RPMI7951 (cell line): ENCODE data around the gene SUCO. TPM values are rescaled to one million over a fixed set of nuclear protein-coding genes. Genes with fewer than 3 reads are reported as not detected.
"Not testable (repeated sequence)": the region's sequence is repeated elsewhere in the genome, so short reads cannot be mapped to it uniquely, and the experiment has no call there.

ENCODE experiments used
- DNase-seq: peaks from one replicate; pipeline ENCODE4 v3.0.0-alpha.2; 2012; ENCODE audit warnings: low read depth
- total RNA-seq: library from RNA; depleted of rRNA; stranded (reverse); fragments of >200 nt; shearing (Covaris generic); gene quantifications from 2 replicates; pipeline ENCODE4 v1.2.3, GENCODE V29; 2014

The SUCO gene
- total RNA-seq, 1 experiment from 2014 or later, result 23.4 TPM

- no peak for DNase-seq
Observed at GRCh38 chr1:172559572-172560210, 26.7 kb downstream of the SUCO start.

DNA sequence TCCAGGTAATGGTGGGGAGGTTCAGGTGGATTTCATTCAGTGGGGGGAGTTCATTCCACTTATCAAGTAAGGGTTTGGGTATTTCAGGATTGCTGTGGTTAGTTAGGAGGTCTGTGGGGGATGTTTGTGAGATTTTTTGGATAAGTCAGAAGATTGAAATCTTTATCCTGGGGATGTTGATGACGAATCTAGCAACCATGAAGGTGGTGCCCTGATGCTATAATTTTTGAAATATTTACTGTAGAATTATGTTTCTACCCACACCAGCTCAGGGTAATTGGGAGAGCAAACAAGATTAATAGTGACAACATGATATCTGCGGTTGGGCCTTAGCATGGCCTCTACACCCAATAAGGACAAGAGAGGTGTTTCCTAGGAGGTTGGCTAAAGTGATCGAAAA is 28.3 kb downstream of the SUCO start:
- DNase-seq, result no peak

DNA sequence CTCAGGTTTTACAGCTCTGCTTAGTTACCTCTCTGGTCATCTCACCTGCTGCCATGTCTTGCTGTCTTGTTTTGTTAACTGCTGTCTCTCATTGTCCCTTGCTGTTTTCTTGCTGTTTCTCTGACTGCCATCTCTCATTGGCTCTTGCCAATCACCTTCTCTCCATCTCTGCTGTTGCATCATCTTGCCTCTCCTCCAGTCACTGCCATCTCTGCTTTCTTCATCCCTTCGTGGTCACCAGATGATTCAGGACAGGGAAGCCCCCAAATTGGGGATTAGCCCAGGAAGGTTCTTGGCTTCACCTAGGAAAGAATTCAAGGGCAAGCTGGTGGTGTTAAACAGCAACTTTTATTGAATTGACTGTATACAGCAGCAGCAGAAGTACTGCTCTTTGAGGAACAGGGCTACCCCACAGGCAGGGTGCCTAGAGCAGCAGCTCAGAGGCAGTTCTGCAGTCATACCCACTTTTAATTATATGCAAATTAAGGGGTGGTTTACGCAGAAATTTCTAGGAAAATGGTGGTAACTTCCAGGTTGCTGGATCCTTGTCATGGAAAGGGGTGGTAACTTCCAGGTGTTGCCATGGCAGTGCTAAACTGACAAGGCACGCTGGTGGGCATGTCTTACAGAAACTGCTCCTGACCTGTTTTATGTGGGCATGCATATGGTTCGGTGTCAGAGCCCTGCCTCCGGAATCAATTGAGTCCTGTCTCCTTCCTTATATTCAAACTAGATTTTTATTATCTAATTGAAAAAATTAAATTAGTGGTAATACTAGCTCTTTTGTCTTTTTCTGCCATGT is 33.4 kb downstream of the SUCO start:
- DNase-seq, result no peak

GRCh38 chr1:172567720-172568119 is 34.8 kb downstream of the SUCO start:
- no peak for DNase-seq

- DNase-seq, result no peak
Observed at GRCh38 chr1:172574080-172574479, 41.1 kb downstream of the SUCO start.

DNA sequence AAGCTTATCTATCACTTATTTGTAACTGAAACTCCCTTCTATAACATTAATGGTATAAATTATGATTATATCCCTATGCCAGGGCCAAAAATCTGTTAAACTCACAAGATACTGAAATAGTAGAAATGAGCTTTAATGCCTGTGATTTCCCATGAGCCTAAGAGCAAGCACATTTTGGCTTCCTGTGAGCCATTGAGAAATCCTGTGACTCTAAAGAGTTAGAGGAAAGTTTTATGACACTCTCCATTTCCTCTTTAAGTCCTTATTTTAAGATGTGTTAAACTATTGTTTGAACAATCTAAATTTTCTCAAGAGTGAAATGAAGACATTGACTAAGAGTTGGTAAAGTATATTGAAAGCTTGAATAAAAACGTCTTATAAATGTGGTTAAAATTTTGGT is 45.6 kb downstream of the SUCO start:
- no peak for DNase-seq

DNA sequence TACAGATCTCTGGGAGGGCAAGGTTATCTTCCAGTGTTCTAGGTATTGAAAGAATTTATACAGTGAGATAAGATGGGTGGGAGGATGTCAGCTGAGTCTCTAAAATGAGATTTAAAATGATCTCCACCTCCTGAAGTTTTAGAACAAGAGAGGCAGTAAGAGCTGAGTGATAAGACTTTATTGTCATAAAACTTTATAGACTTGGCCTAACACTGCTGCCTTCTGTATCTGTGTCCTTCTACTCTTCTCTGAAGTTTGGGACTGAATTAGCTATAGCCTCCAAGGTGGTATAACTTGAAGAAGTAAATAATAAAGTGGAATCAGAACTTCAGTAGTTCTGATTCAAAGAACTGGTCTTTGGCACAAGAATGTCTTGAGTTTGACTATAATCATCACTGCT is 48.3 kb downstream of the SUCO start:
- DNase-seq, result no peak

GRCh38 chr1:172581779-172582178 is 48.8 kb downstream of the SUCO start:
- DNase-seq, result no peak

DNA sequence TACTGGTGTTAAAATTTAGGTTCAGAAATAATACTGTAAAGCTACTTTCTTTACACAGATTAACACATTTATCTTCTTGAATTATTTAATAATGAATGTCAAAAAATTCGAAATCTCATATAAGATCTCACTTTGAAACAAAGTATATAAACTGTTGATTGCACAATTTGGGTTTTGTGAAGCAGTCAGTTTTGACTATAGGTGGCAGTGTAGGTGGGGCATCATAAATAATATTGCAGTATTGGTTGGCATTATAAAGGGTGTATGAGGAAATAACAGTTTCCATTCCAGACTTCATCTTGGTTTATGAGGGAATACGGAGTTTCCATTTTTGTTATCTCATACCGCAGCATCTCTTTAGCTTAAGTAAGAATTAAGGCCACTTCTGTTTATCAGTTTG is 49.9 kb downstream of the SUCO start:
- no peak for DNase-seq

- peak; percentile 41 for DNase-seq
Observed at GRCh38 chr1:172585348-172585747, 52.4 kb downstream of the SUCO start.

GRCh38 chr1:172585861-172586260 is 52.9 kb downstream of the SUCO start:
- no peak for DNase-seq

DNA sequence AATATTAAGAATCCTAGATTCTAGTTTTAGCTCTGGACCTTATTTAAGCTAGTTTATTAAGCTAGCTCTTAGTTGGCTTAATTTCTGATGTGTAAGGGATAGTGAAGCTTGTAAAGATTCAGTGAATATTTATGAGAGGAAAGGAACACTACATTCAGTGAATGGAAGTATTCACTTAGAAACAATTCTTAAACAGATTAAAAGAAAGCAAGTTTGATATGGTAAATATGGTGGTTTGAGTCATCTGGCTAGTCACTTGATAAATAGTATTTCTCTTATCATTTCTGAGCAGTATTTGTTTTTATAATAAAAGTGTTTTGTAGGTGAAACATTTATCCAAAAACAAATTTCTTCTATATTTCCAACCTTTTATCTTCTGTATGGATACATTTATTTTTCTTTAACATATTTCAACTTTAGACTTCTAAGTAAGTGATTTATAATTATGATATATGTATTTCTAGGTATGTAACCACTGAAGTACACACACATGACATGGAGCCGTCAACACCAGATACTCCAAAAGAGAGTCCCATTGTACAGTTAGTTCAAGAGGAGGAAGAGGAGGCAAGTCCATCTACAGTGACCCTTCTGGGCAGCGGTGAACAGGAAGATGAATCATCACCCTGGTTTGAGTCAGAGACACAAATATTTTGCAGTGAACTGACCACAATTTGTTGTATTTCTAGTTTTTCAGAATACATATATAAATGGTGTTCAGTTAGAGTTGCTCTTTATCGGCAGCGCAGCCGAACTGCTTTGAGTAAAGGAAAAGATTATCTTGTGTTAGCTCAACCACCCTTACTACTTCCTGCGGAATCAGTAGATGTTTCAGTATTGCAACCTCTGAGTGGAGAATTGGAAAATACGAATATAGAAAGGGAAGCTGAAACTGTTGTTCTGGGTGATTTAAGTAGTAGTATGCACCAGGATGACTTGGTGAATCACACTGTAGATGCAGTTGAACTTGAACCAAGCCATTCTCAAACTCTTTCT is 55.6 kb downstream of the SUCO start:
- peak; percentile 90 for DNase-seq

GRCh38 chr1:172589553-172589952 is 56.6 kb downstream of the SUCO start:
- no peak for DNase-seq

- not testable (repeated sequence) for DNase-seq
Observed at GRCh38 chr1:172591429-172591828, 58.5 kb downstream of the SUCO start.

DNA sequence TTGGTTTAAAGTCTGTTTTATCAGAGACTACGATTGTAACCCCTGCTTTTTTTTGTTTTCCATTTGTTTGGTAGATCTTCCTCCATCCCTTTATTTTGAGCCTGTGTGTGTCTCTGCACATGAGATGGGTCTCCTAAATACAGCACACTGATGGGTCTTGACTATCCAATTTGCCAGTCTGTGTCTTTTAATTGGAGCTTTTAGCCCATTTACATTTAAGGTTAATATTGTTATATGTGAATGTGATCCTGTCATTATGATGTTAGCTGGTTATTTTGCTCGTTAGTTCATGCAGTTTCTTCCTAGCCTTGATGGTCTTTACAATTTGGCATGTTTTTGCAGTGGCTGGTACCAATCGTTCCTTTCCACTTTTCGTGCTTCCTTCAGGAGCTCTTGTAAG is 62.1 kb downstream of the SUCO start:
- DNase-seq, result not testable (repeated sequence)

DNA sequence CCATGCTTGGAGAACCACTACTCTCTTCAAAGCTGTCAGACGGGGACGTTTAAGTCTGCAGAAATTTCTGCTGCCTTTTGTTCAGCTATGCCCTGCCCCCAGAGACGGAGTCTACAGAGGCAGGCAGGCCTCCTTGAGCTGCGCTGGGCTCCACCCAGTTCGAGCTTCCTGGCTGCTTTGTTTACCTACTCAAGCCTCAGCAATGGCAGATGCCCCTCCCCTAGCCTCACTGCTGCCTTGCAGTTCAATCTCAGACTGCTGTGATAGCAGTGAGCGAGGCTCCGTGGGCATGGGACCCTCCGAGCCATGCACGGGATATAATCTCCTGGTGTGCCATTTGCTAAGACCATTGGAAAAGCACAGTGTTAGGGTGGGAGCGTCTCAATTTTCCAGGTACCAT is 63.8 kb downstream of the SUCO start:
- not testable (repeated sequence) for DNase-seq

- no peak for DNase-seq
Observed at GRCh38 chr1:172599912-172600311, 67.0 kb downstream of the SUCO start.

GRCh38 chr1:172600615-172601014 is 67.7 kb downstream of the SUCO start:
- DNase-seq, result no peak

GRCh38 chr1:172601046-172601630 is 68.2 kb downstream of the SUCO start:
- no peak for DNase-seq

- peak; percentile 6 for DNase-seq
Observed at GRCh38 chr1:172602706-172603105, 69.8 kb downstream of the SUCO start.

DNA sequence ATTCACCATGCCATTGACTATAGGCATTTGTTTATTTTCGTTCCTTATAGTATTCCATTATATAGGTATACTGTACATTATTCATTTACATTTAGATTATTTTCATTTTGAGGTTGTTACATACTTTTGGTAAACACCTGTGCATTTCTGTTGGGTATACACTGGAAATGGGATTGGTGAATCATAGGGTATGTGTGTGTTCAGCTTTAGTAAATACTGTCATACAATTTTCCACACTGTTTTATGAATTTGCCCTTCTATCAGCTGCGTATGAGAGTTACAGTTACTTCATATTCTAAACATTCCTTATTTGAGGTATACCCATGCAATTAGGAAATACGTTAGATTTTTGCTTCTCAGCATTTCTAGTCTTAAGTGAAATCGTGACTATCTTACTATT is 70.9 kb downstream of the SUCO start:
- DNase-seq, result no peak

DNA sequence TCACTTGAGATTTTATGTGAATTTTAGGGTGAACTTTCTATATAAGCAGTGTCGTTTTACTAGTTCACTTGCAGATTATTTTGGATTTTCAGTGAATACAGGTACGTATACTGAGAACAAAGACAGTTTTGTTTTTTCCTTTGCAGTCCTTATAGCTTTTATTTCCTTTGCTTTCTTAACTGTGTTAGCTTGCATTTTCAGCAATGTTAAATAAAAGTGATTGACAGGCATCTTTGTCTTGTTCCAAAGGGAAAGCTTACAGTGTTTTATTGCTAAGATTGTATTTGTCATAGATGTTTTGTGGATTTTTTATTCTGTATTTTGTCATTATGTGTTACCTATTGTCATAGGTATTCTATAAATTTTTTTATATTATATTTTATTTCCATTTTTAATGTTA is 72.7 kb downstream of the SUCO start:
- DNase-seq, result no peak
